Stimulated activated effector memory CD8-positive, alpha-beta T cell treated with anti-CD3 and anti-CD28 coated beads, Interleukin-12 subunit alpha, Interleukin-12 subunit beta, amount 100 ng/mL, for 72 hours (primary cell): ENCODE measurements around the gene NDUFAF2.
A peak's percentile ranks its signal among the peaks of the same experiment; 100 is the strongest.
"Not testable (repeated sequence)": the region's sequence is repeated elsewhere in the genome, so short reads cannot be mapped to it uniquely, and the experiment has no call there.

Experiments
- ATAC-seq: fragments of 150-1000 bp; cut with Tn5 transposase; 2 replicates; pipeline ENCODE4 v1.10.0; 2021
- DNase-seq, 2 donors: peaks; one replicate each; pipeline ENCODE4 v3.0.0; 2021 to 2022; ENCODE audit warnings: low spot score in 2 of 2
- H3K27ac Mint-ChIP-seq: one replicate; pipeline ENCODE4 v1.8.0; 2022; ENCODE audit warnings: mild to moderate bottlenecking, mixed read lengths
- H3K36me3 Mint-ChIP-seq: one replicate; pipeline ENCODE4 v1.8.0; 2022; ENCODE audit warnings: mild to moderate bottlenecking, mixed read lengths
- H3K4me1 Mint-ChIP-seq: one replicate; pipeline ENCODE4 v1.8.0; 2022; ENCODE audit warnings: mixed read lengths
- H3K4me3 Mint-ChIP-seq: one replicate; pipeline ENCODE4 v1.8.0; 2022; ENCODE audit warnings: mild to moderate bottlenecking, mixed read lengths
- H3K9me3 Mint-ChIP-seq: one replicate; pipeline ENCODE4 v1.8.0; 2022; ENCODE audit warnings: mixed read lengths

The NDUFAF2 gene

GRCh38 chr5:61183538-61183937 is 238.5 kb downstream of the NDUFAF2 start:
- DNase-seq (no peak), ATAC-seq (no peak)
- no peaks in the 10 kb centered on the region for H3K36me3 Mint-ChIP-seq
- H3K9me3 Mint-ChIP-seq, result no peaks in the 10 kb centered on the region
- H3K4me3 Mint-ChIP-seq, result no peak overlapping the region
- H3K27ac Mint-ChIP-seq, result no peak overlapping the region
- no peaks in the 10 kb centered on the region for H3K4me1 Mint-ChIP-seq

DNA sequence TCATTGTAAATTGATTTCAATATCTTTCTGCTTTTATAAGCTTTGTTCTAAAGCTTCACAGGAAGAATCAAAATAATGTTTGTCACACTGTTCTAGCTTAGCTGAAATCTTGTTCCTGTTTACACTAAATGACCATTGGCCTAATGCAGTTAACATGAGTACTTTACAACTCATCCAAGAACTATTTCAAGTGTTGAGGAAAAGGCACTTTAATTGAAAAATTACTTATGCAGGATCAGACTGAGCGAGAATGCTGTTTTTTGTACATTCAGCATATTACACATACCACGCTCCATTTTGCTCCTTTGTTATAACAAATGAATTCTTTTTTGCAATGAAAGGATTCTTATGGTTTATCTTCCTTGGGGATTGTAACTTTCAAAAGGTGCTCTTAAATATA is 239.7 kb downstream of the NDUFAF2 start:
- no peaks in the 10 kb centered on the region for H3K9me3 Mint-ChIP-seq
- H3K36me3 Mint-ChIP-seq, result no peaks in the 10 kb centered on the region
- no peak for ATAC-seq
- H3K4me1 Mint-ChIP-seq, result no peaks in the 10 kb centered on the region
- DNase-seq, result no peak
- no peak overlapping the region for H3K27ac Mint-ChIP-seq
- no peak overlapping the region for H3K4me3 Mint-ChIP-seq

DNA sequence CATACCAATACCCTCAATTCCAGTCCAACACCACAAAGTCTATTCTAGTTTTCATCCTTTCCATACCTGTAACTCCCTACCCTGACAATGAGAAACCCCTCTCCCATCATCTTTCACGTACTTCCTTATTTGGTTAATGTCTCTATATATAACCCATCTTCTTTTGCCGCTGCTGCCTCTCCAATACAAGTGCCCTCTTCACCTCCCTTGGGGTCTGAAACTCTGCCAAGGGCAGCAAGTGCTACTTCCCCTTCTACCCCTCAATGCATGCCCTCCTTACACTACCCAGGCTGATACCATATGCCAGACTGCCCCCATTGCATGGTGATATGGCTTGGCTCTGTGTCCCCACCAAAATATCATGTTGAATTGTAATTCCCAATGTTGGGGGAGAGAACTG is 241.6 kb downstream of the NDUFAF2 start:
- no peak overlapping the region for H3K27ac Mint-ChIP-seq
- no peaks in the 10 kb centered on the region for H3K9me3 Mint-ChIP-seq
- no peak for ATAC-seq
- no peaks in the 10 kb centered on the region for H3K4me1 Mint-ChIP-seq
- no peak for DNase-seq
- H3K4me3 Mint-ChIP-seq, result no peak overlapping the region
- H3K36me3 Mint-ChIP-seq, result no peaks in the 10 kb centered on the region

DNA sequence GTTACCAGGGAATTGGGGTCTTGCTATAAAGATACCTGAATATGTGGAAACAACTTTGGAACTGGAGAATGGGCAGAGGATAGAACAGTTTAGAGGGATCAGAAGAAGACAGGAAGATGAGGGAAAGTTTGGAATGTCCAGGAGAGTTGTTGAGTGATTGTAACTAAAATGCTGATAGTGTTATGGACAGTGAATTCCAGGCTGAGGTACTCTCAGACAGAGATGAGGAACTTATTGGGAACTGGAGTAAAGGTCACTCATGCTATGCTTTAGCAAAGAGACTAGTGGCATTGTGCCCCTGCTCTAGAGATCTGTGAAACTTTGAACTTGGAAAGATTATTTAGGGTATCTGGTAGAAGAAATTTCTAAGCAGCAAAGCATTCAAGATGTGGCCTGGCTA is 242.3 kb downstream of the NDUFAF2 start:
- H3K4me3 Mint-ChIP-seq, H3K9me3 Mint-ChIP-seq, ATAC-seq, H3K27ac Mint-ChIP-seq, H3K4me1 Mint-ChIP-seq, DNase-seq, H3K36me3 Mint-ChIP-seq: not testable (repeated sequence)

DNA sequence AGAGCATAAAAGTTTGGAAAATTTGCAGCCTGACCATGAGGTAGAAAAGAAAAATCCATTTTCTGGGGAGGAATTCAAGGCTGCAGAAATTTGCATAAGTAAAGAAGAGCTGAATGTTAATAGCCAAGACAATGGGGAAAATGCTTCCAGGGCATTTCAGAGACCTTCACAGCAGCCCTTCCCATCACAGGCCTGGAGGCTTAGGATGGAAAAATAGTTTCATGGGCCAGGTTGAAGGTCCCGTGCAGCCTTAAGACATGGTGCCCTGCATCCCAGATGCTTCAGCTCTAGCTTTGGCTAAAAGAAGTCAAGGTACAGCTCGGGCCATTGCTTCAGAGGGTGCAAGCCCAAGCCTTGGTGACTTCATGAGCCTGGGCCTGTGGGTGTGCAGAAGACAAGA is 242.8 kb downstream of the NDUFAF2 start:
- not testable (repeated sequence) for H3K4me3 Mint-ChIP-seq, H3K4me1 Mint-ChIP-seq, H3K9me3 Mint-ChIP-seq, H3K27ac Mint-ChIP-seq, ATAC-seq, H3K36me3 Mint-ChIP-seq, DNase-seq

DNA sequence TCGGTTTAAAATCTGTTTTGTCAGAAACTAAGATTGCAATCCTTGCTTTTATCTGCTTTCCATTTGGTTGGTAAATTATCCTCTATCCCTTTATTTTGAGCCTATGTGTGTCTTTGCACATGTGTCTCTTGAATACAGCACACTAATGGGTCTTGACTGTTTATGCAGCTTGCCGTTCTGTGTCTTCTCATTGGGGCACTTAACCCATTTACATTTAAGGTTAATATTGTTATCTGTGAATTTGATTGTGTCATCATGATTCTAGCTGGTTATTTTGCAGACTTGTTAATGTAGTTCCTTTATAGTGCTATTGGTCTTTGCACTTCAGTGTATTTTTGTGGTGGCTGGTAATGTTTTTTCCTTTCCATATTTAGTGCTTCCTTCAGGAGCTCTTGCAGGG is 253.6 kb downstream of the NDUFAF2 start:
- H3K9me3 Mint-ChIP-seq, result peaks cover 7% of the 10 kb centered on the region
- no peak overlapping the region for H3K4me3 Mint-ChIP-seq
- DNase-seq (no peak), ATAC-seq (no peak)
- H3K36me3 Mint-ChIP-seq, result no peaks in the 10 kb centered on the region
- H3K27ac Mint-ChIP-seq, result no peak overlapping the region
- H3K4me1 Mint-ChIP-seq, result peaks cover 17% of the 10 kb centered on the region

- Mint-ChIP-seq H3K27ac (no peak overlapping the region), H3K36me3 (no peaks in the 10 kb centered on the region), H3K4me1 (peaks cover 20% of the 10 kb centered on the region), H3K9me3 (peaks cover 10% of the 10 kb centered on the region), H3K4me3 (no peak overlapping the region)
- no peak for DNase-seq
- no peak for ATAC-seq
These were observed 255.7 kb downstream of the NDUFAF2 start for GRCh38 chr5:61200582-61201155.

GRCh38 chr5:61202213-61202612 is 257.2 kb downstream of the NDUFAF2 start:
- Mint-ChIP-seq H3K9me3 (peaks cover 10% of the 10 kb centered on the region), H3K27ac (peak overlapping the region; percentile 72), H3K4me1 (peaks cover 20% of the 10 kb centered on the region), H3K4me3 (peak overlapping the region; percentile 21), H3K36me3 (no peaks in the 10 kb centered on the region)
- ATAC-seq (peak; percentile 99), DNase-seq (no peak)
